ENCODE data around the gene LIMS2.

DNA sequence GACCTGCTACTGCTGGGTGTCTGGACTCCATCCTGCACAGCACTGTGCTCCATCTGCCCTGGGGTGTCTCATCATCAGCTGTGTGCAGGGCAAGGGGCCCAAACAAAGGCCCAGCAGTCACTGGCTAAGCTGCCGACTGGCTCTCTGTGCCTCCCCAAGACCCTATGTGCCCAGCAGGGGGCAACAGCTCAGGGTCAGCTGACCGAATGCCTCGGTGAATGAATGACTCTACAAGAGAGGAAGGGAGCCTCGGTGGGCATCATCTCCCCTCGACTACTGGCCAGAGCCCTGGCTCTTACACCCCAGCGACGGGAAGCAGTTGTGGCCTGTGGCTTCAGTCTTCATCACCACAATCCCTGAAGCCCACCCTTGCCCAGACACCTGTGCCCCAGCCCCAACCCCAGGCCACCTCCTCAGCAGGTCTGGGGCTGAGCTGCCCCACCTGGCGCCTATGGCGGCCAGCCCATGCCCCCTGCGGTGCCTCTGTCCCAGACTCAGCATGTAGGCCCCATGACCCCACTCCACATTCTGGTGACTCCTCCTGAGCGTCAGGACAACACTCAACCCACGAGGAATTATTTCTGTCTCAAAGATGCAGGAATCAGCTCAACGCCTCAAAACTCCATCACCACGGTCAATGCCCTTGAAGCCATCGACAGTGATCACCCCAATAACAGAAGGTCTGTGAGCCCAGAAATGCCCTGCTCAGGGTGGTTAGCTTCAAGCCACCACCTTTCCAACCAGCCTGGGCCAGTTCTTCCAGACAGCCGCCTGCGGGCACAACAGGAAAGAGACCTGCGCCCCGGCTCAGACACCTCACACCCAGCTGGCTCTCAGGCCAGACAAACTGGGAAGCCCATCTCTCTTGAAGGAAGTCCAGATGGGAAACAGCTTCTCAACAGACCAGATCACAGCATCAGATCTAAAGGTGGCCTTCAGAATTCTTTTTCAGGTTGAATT is 31.0 kb downstream of the LIMS2 start:
- no peak for TF ChIP-seq POLR2A (IDR thresholded peaks at IDR 0.05)
- TF ChIP-seq POLR2AphosphoS5 (IDR thresholded peaks at IDR 0.05), result no peak
- TF ChIP-seq, protein P1, sequence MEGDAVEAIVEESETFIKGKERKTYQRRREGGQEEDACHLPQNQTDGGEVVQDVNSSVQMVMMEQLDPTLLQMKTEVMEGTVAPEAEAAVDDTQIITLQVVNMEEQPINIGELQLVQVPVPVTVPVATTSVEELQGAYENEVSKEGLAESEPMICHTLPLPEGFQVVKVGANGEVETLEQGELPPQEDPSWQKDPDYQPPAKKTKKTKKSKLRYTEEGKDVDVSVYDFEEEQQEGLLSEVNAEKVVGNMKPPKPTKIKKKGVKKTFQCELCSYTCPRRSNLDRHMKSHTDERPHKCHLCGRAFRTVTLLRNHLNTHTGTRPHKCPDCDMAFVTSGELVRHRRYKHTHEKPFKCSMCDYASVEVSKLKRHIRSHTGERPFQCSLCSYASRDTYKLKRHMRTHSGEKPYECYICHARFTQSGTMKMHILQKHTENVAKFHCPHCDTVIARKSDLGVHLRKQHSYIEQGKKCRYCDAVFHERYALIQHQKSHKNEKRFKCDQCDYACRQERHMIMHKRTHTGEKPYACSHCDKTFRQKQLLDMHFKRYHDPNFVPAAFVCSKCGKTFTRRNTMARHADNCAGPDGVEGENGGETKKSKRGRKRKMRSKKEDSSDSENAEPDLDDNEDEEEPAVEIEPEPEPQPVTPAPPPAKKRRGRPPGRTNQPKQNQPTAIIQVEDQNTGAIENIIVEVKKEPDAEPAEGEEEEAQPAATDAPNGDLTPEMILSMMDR (IDR thresholded peaks at IDR 0.05), result no peak

All from breast epithelium (tissue), 3 donors.